Measurements from ENCODE around the gene TMEM18. TPM values are rescaled to one million over a fixed set of nuclear protein-coding genes. Genes with fewer than 3 reads are reported as not detected.

The TMEM18 gene
- total and polyA plus RNA-seq, 2 experiments from 2014 or later, result 15.0 to 41.9 TPM

GRCh38 chr2:672606-672905 is 4.7 kb downstream of the TMEM18 start:
- H3K9me3 Mint-ChIP-seq, result no peaks in the 10 kb centered on the region
- peaks cover 6% of the 10 kb centered on the region; the same call in 1 of the 2 replicates for H3K4me1 ChIP-seq (ENCODE audit: insufficient read depth)
- H4K20me1 ChIP-seq (replicated peaks; ENCODE audit: insufficient read depth), result peaks cover 9% of the 10 kb centered on the region
- no peaks in the 10 kb centered on the region; the same call in none of the 2 replicates for H3K36me3 ChIP-seq (ENCODE audit: insufficient read depth)
- H3F3A ChIP-seq (replicated peaks; ENCODE audit: low read depth), result no peaks in the 10 kb centered on the region
- no peak for ATAC-seq
- H3K4me1 Mint-ChIP-seq, result peaks cover 36% of the 10 kb centered on the region
- H3K79me2 ChIP-seq (replicated peaks; ENCODE audit: insufficient read depth), result peaks cover 31% of the 10 kb centered on the region
- no peak for DNase-seq (ENCODE audit: low spot score)
- H3K27me3 Mint-ChIP-seq (ENCODE audit: insufficient read depth, low read depth, poor library complexity), result peaks cover 9% of the 10 kb centered on the region
- no peak overlapping the region for H3K27ac ChIP-seq (ENCODE audit: low read depth)
- peaks cover 48% of the 10 kb centered on the region for H3K36me3 Mint-ChIP-seq (ENCODE audit: low read depth)
- no peak overlapping the region for H3K4me3 Mint-ChIP-seq
- TF ChIP-seq CREB1 (CRISPR knock-in tag; IDR thresholded peaks at IDR 0.05; ENCODE audit: low read depth) (no peak), ZNF462 (CRISPR knock-in tag; IDR thresholded peaks at IDR 0.05) (no peak), REST (IDR thresholded peaks at IDR 0.05; ENCODE audit: unreplicated experiment) (no peak), STAT1 (IDR thresholded peaks at IDR 0.05; ENCODE audit: unreplicated experiment) (no peak), EZH2phosphoT487 (IDR thresholded peaks at IDR 0.05; ENCODE audit: unreplicated experiment) (no peak), NANOG (IDR thresholded peaks at IDR 0.05; ENCODE audit: borderline replicate concordance) (no peak)
- no peak overlapping the region for H3K4me2 ChIP-seq
- no peaks in the 10 kb centered on the region for H3K27me3 ChIP-seq (ENCODE audit: insufficient read depth)
- no peak overlapping the region for H3K4me3 ChIP-seq
- no peak overlapping the region for H3K27ac Mint-ChIP-seq
- H2AFZ ChIP-seq, result no peak overlapping the region
- H3K9me2 ChIP-seq (ENCODE audit: insufficient read depth), result no peaks in the 10 kb centered on the region
